ENCODE measurements around the gene ASCL3. TPM values are rescaled to one million over a fixed set of nuclear protein-coding genes. Genes with fewer than 3 reads are reported as not detected.

ASCL3 gene
- total RNA-seq, 4 donors from 2014 or later: not detected

- no peaks in the 10 kb centered on the region for H3K36me3 ChIP-seq
- 66 to 73% methylated on average over 11 to 14 of the region's 14 CpGs for WGBS, 2 donors (ENCODE audit: low coverage in 1 of 2)
- intact Hi-C loops (cut with DNase I; ENCODE audit: low total_unique reads): no loop called here
- no peak for TF ChIP-seq CTCF (IDR thresholded peaks at IDR 0.05)
- no peak for TF ChIP-seq EP300 (IDR thresholded peaks at IDR 0.05; ENCODE audit: low read depth)
- TF ChIP-seq POLR2AphosphoS5 (IDR thresholded peaks at IDR 0.05): no peak
- no peak for TF ChIP-seq POLR2A (IDR thresholded peaks at IDR 0.05)
- in situ Hi-C loops (cut with MboI; ENCODE audit: low pct_ligation_motif_present in 1 of 4, low pct_unique_long_range_greater_than_20kb in 1 of 4, low sequenced_read_pairs in 3 of 4): no loop called here
- DNase-seq: no peak
- H3K9me3 ChIP-seq: no peaks in the 10 kb centered on the region
- no peak overlapping the region for H3K27ac ChIP-seq
- no peak overlapping the region for H3K4me3 ChIP-seq
- H3K27me3 ChIP-seq: no peaks in the 10 kb centered on the region
- H3K4me1 ChIP-seq: no peaks in the 10 kb centered on the region
Measured at GRCh38 chr11:8934742-8935488, 7.9 kb downstream of the ASCL3 start.

- WGBS, 2 donors (ENCODE audit: low coverage in 1 of 2): 80% methylated on average over 6 of the region's 6 CpGs; no CpG with 5 or more reads in 1 of the 2 donors
- no peaks in the 10 kb centered on the region for H3K9me3 ChIP-seq
- in situ Hi-C loops (cut with MboI; ENCODE audit: low pct_ligation_motif_present in 1 of 4, low pct_unique_long_range_greater_than_20kb in 1 of 4, low sequenced_read_pairs in 3 of 4): no loop called here
Measured at GRCh38 chr11:8933931-8934330, 8.9 kb downstream of the ASCL3 start.

GRCh38 chr11:8932564-8933180 is 10.1 kb downstream of the ASCL3 start, which contains the start of gene C11orf16:
TSS of gene C11orf16 (minus strand) at chr11:8932947. CDS start at chr11:8932308, 639 bp downstream.
- no peaks in the 10 kb centered on the region for H3K27me3 ChIP-seq
- WGBS, 2 donors (ENCODE audit: low coverage in 1 of 2): 82% methylated on average over 12 of the region's 12 CpGs; no CpG with 5 or more reads in 1 of the 2 donors
- no peak for TF ChIP-seq CTCF (IDR thresholded peaks at IDR 0.05)
- TF ChIP-seq POLR2AphosphoS5 (IDR thresholded peaks at IDR 0.05): no peak
- no peak for TF ChIP-seq EP300 (IDR thresholded peaks at IDR 0.05; ENCODE audit: low read depth)
- TF ChIP-seq POLR2A (IDR thresholded peaks at IDR 0.05): no peak
- in situ Hi-C loops (cut with MboI; ENCODE audit: low pct_ligation_motif_present in 1 of 4, low pct_unique_long_range_greater_than_20kb in 1 of 4, low sequenced_read_pairs in 3 of 4): no loop called here
- H3K9me3 ChIP-seq: no peaks in the 10 kb centered on the region
- no peak within 1 kb of the TSS for H3K4me3 ChIP-seq
- H3K36me3 ChIP-seq: no peaks in the 10 kb centered on the region
- no peak for DNase-seq
- no peak within 1 kb of the TSS for H3K27ac ChIP-seq
- intact Hi-C loops (cut with DNase I; ENCODE audit: low total_unique reads): no loop called here
- no peaks in the 10 kb centered on the region for H3K4me1 ChIP-seq

More at GRCh38 chr11:8933931-8934330, 8.9 kb downstream of the ASCL3 start:
- Histone ChIP-seq H3K36me3 (no peaks in the 10 kb centered on the region), H3K27ac (no peak overlapping the region), H3K27me3 (no peaks in the 10 kb centered on the region), H3K4me3 (no peak overlapping the region), H3K4me1 (no peaks in the 10 kb centered on the region)
- TF ChIP-seq POLR2A (IDR thresholded peaks at IDR 0.05): no peak
- no peak for TF ChIP-seq EP300 (IDR thresholded peaks at IDR 0.05; ENCODE audit: low read depth)
- TF ChIP-seq CTCF (IDR thresholded peaks at IDR 0.05): no peak
- TF ChIP-seq POLR2AphosphoS5 (IDR thresholded peaks at IDR 0.05): no peak
- DNase-seq: no peak
- intact Hi-C loops (cut with DNase I; ENCODE audit: low total_unique reads): no loop called here

GRCh38 chr11:8930456-8931175 is 12.2 kb downstream of the ASCL3 start:
- no peak for DNase-seq
- WGBS, 2 donors (ENCODE audit: low coverage in 1 of 2): 92 to 100% methylated on average over 2 to 12 of the region's 12 CpGs
- H3K27ac ChIP-seq: no peak overlapping the region

More at GRCh38 chr11:8930456-8931175, 12.2 kb downstream of the ASCL3 start:
- no peak for TF ChIP-seq EP300 (IDR thresholded peaks at IDR 0.05; ENCODE audit: low read depth)
- TF ChIP-seq POLR2A (IDR thresholded peaks at IDR 0.05): no peak
- no peaks in the 10 kb centered on the region for H3K4me1 ChIP-seq
- no peaks in the 10 kb centered on the region for H3K9me3 ChIP-seq
- no peaks in the 10 kb centered on the region for H3K27me3 ChIP-seq
- intact Hi-C loops (cut with DNase I; ENCODE audit: low total_unique reads) (no loop called here), in situ Hi-C loops (cut with MboI; ENCODE audit: low pct_ligation_motif_present in 1 of 4, low pct_unique_long_range_greater_than_20kb in 1 of 4, low sequenced_read_pairs in 3 of 4) (no loop called here)
- H3K4me3 ChIP-seq: no peak overlapping the region
- H3K36me3 ChIP-seq: no peaks in the 10 kb centered on the region
